IMR-90 (cell line): ENCODE data around the gene PEAK1. TPM values are rescaled to one million over a fixed set of nuclear protein-coding genes. Genes with fewer than 3 reads are reported as not detected.

Source experiments
- ATAC-seq: fragments of 200-7000 bp; cut with Tn5 transposase; 2 replicates; pipeline ENCODE4 v1.9.1; 2020; ENCODE audit warnings: low read depth, mild to moderate bottlenecking, moderate library complexity
- BruUV-seq: library from RNA; stranded (reverse); fragments of 400-500 nt; replicated peaks from 2 replicates; lab custom pipeline; 2021; lab: Mats Ljungman, UMichigan
- CTCF ChIA-PET: fragments of 300-600 bp; formaldehyde crosslinking; extraction: SDS; loops from one replicate; lab custom pipeline; 2021; ENCODE audit warnings: antibody characterized with exemption; lab: Yijun Ruan, JAX
- POLR2A ChIA-PET: fragments of 300-600 bp; sonication (Branson Sonifier 250); formaldehyde crosslinking; loops from one replicate; lab custom pipeline; 2022; ENCODE audit warnings: antibody characterized with exemption; ENCODE audit not compliant: unreplicated experiment; lab: Charles Lee
- DNase-seq: peaks from one replicate; pipeline ENCODE4 v3.0.0; 2013
- H2AFZ ChIP-seq: replicated peaks from 2 replicates; pipeline ENCODE3; 2013; ENCODE audit warnings: low read length, mild to moderate bottlenecking; ENCODE audit not compliant: poor library complexity
- H2AK5ac ChIP-seq: 2 replicates; pipeline ENCODE4 v1.6.1; 2013; ENCODE audit warnings: low read depth, low read length, inconsistent platforms
- H2AK9ac ChIP-seq: replicated peaks from 2 replicates; pipeline ENCODE3; 2013; ENCODE audit warnings: mild to moderate bottlenecking, low read depth, low read length, moderate library complexity; ENCODE audit not compliant: poor library complexity
- H2BK120ac ChIP-seq: 2 replicates; pipeline ENCODE4 v1.6.1; 2013; ENCODE audit warnings: low read depth, low read length, inconsistent platforms
- H2BK15ac ChIP-seq: 3 replicates; pipeline ENCODE4 v1.6.1; 2013; ENCODE audit warnings: low read depth, low read length, inconsistent platforms
- H2BK20ac ChIP-seq: 2 replicates; pipeline ENCODE4 v1.6.1; 2013; ENCODE audit warnings: low read depth, mild to moderate bottlenecking, inconsistent platforms, low read length, moderate library complexity
- H2BK5ac ChIP-seq: 2 replicates; pipeline ENCODE4 v1.6.1; 2013; ENCODE audit warnings: mild to moderate bottlenecking, low read depth, low read length, inconsistent platforms; ENCODE audit not compliant: poor library complexity, severe bottlenecking
- H3K14ac ChIP-seq: replicated peaks from 2 replicates; pipeline ENCODE4 v1.6.1; 2013; ENCODE audit warnings: low read depth, low read length, inconsistent platforms
- H3K18ac ChIP-seq: 2 replicates; pipeline ENCODE4 v1.6.1; 2013; ENCODE audit warnings: low read depth, low read length, control low read depth
- H3K23ac ChIP-seq: 2 replicates; pipeline ENCODE4 v1.6.1; 2013; ENCODE audit warnings: low read depth, low read length, inconsistent platforms
- H3K27ac ChIP-seq: 2 replicates; pipeline ENCODE4 v1.5.1; 2013; ENCODE audit warnings: mild to moderate bottlenecking, control low read depth, low read length; ENCODE audit not compliant: insufficient read depth
- H3K27me3 ChIP-seq: 2 replicates; pipeline ENCODE4 v1.6.1; 2013; ENCODE audit warnings: low read length; ENCODE audit not compliant: control insufficient read depth, insufficient read depth
- H3K36me3 ChIP-seq: 2 replicates; pipeline ENCODE4 v1.6.1; 2013; ENCODE audit warnings: low read length, mixed read lengths; ENCODE audit not compliant: control insufficient read depth, insufficient read depth
- H3K4ac ChIP-seq: 2 replicates; pipeline ENCODE4 v1.6.1; 2013; ENCODE audit warnings: low read depth, low read length, inconsistent platforms
- H3K4me1 ChIP-seq: 2 replicates; pipeline ENCODE4 v1.6.1; 2013; ENCODE audit warnings: low read length, mixed read lengths; ENCODE audit not compliant: control insufficient read depth, insufficient read depth
- H3K4me2 ChIP-seq: 2 replicates; pipeline ENCODE4 v1.6.1; 2013; ENCODE audit warnings: low read depth, mild to moderate bottlenecking, control low read depth, low read length, moderate library complexity
- H3K4me3 ChIP-seq: 2 replicates; pipeline ENCODE4 v1.5.1; 2013; ENCODE audit warnings: low read depth, mild to moderate bottlenecking, control low read depth, low read length, moderate library complexity; ENCODE audit not compliant: insufficient read depth
- H3K56ac ChIP-seq: 2 replicates; pipeline ENCODE4 v1.6.1; 2013; ENCODE audit warnings: low read length, inconsistent platforms; ENCODE audit not compliant: insufficient read depth; ENCODE audit errors: extremely low read depth
- H3K79me1 ChIP-seq, 2 experiments: 2 replicates each; pipeline ENCODE4 v1.6.1; 2013; ENCODE audit warnings: low read length in 2 of 2, inconsistent platforms in 1 of 2, low read depth in 1 of 2
- H3K9ac ChIP-seq: 2 replicates; pipeline ENCODE4 v1.6.1; 2013; ENCODE audit warnings: low read depth, low read length, control low read depth
- H3K9me1 ChIP-seq: 2 replicates; pipeline ENCODE4 v1.6.1; 2013; ENCODE audit warnings: low read length, inconsistent platforms; ENCODE audit not compliant: insufficient read depth
- H3K9me3 ChIP-seq: 2 replicates; pipeline ENCODE4 v1.6.1; 2013; ENCODE audit warnings: low read length; ENCODE audit not compliant: control insufficient read depth, insufficient read depth
- H4K20me1 ChIP-seq: 2 replicates; pipeline ENCODE4 v1.6.1; 2013; ENCODE audit warnings: low read length, inconsistent platforms; ENCODE audit not compliant: insufficient read depth
- H4K5ac ChIP-seq: 2 replicates; pipeline ENCODE4 v1.6.1; 2013; ENCODE audit warnings: mild to moderate bottlenecking, low read depth, low read length, control low read depth
- H4K8ac ChIP-seq, 2 experiments: 2 replicates each; pipeline ENCODE4 v1.6.1; 2013; ENCODE audit warnings: low read depth in 2 of 2, low read length in 2 of 2, control low read depth in 1 of 2, inconsistent platforms in 1 of 2
- H4K91ac ChIP-seq: 2 replicates; pipeline ENCODE4 v1.6.1; 2013; ENCODE audit warnings: low read depth, low read length, inconsistent platforms; ENCODE audit not compliant: insufficient read depth
- CEBPB ChIP-seq: IDR thresholded peaks from 2 replicates; pipeline ENCODE4 v1.6.1; 2012; ENCODE audit warnings: low read depth, low read length, improper control_type of control experiment
- FOS ChIP-seq: fragments of 150-350 bp; IDR thresholded peaks from 2 replicates; pipeline ENCODE4 v1.6.1; 2016; ENCODE audit warnings: low read depth, low read length
- NFE2L2 ChIP-seq: fragments of 150-350 bp; IDR thresholded peaks from 2 replicates; pipeline ENCODE4 v1.6.1; 2016; ENCODE audit warnings: low read depth, mild to moderate bottlenecking, low read length
- WGBS, 2 experiments: methylation state at CpG; one replicate each; pipeline versions ENCODE4 v1.1.5 to v1.1.7; 2013; ENCODE audit warnings: missing lambda C conversion rate in 2 of 2; ENCODE audit not compliant: insufficient read length in 1 of 2; ENCODE audit errors: extremely low coverage in 2 of 2; 5-methylcytosine and 5-hydroxymethylcytosine counted together
- dilution Hi-C: fragments of 300-500 bp; cut with HindIII; formaldehyde crosslinking; loops from one replicate; pipeline ENCODE4 v1.14.3; 2018; ENCODE audit warnings: low sequenced_read_pairs; ENCODE audit not compliant: unreplicated experiment
- in situ Hi-C: fragments of 300-500 bp; cut with MboI; formaldehyde crosslinking; loops from 3 replicates; pipeline ENCODE4 v1.14.3; 2019; ENCODE audit warnings: low sequenced_read_pairs, inconsistent platforms, mixed read lengths
- intact Hi-C: fragments of 100-400 bp; cut with micrococcal nuclease; formaldehyde crosslinking; loops from 2 replicates; pipeline ENCODE4 v1.10.0; 2022
- polyA plus RNA-seq, 3 experiments: library from polyadenylated mRNA; depleted of rRNA; stranded (reverse); fragments of >200 nt; gene quantifications; 2 replicates each; pipeline ENCODE4 v1.2.3, GENCODE V29; 2012; ENCODE audit warnings: low replicate concordance in 1 of 3
- total RNA-seq: library from RNA; depleted of rRNA; stranded (reverse); fragments of >200 nt; gene quantifications from 2 replicates; pipeline ENCODE4 v1.2.3, GENCODE V29; 2012
- TF ChIP-seq, protein P1 (sequence below): fragments of 150-350 bp; IDR thresholded peaks from 2 replicates; pipeline ENCODE4 v1.6.1; 2016; ENCODE audit warnings: low read depth, mild to moderate bottlenecking, low read length, moderate library complexity, borderline replicate concordance

The PEAK1 gene
- total and polyA plus RNA-seq, 2 of the 4 experiments (the other 2 are of a cell fraction), result 21.5 to 43.9 TPM

DNA sequence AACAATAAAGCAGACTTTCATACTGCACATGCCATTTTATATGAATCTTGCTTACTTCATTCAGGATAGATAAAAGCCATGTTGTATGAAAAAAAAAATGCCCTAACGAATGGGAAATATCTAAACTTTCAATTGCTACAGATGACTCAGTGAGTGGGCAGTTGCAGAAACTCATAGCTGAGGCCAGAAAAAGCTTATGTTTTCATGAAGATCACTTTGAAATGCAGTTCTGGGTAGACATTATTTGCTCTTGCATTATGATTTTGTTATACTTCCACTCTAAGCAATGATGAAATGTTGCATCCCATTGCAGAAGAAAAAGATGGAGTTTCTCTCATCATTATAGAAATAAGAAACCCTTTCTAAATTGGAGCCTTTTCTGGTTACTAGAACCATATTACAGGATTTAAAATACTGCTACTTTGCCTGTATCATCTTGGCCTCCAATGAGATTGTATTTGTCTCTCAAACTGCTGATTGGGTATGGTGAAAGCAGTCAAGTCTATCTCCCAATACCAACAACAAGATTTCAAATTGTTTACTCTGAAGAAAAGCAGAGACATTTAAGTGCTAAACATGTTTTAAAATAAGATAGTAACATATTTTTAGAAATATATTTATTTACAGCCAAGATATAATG lies 17.0 kb downstream of the PEAK1 start:
- Histone ChIP-seq H4K8ac (peak overlapping the region in 1 of 2 experiments; percentile 61; a peak in 1 of 4 replicates), H3K18ac (peak overlapping the region; percentile 61; the same call in 1 of the 2 replicates), H3K56ac (peak overlapping the region; percentile 62; the same call in 1 of the 2 replicates), H2BK20ac (no peak overlapping the region), H3K27me3 (no peaks in the 10 kb centered on the region), H3K27ac (peak overlapping the region; percentile 72; the same call in 1 of the 2 replicates), H4K91ac (peak overlapping the region; percentile 79), H3K4ac (peak overlapping the region; percentile 59; the same call in 1 of the 2 replicates), H3K14ac (0 out of 2 replicates have a peak overlapping the region, but pooled peaks have one; percentile 74), H3K9ac (peak overlapping the region; percentile 78; the same call in 1 of the 2 replicates), H3K4me3 (no peak overlapping the region), H2AK9ac (no peak overlapping the region), H2AK5ac (no peak overlapping the region), H2BK5ac (peak overlapping the region; percentile 85), H3K4me2 (peak overlapping the region; percentile 89), H2BK120ac (peak overlapping the region; percentile 68), H3K79me1 (peaks cover 6 to 48% of the 10 kb centered on the region in 2 experiments; a peak in 3 of 4 replicates), H2BK15ac (no peak overlapping the region), H3K23ac (no peak overlapping the region; the same call in 1 of the 2 replicates), H4K5ac (peak overlapping the region; percentile 23; the same call in 1 of the 2 replicates), H3K9me3 (peaks cover 5% of the 10 kb centered on the region; the same call in 1 of the 2 replicates), H3K4me1 (no peaks in the 10 kb centered on the region; the same call in 1 of the 2 replicates), H3K9me1 (peaks cover 3% of the 10 kb centered on the region; the same call in 1 of the 2 replicates), H4K20me1 (peaks cover 52% of the 10 kb centered on the region), H3K36me3 (0 out of 2 replicates have a peak, but pooled peaks cover 2% of the 10 kb centered on the region), H2AFZ (no peak overlapping the region)
- ATAC-seq (peak; percentile 86), DNase-seq (peak; percentile 90)
- ChIA-PET CTCF (no interaction called here), POLR2A (interaction anchor here (0.5 kb wide), 1 partner anchor 20 kb away, joined by 3 read pairs; no protein-coding TSS in a partner anchor)
- intact Hi-C loops, result no loop called here
- WGBS, 2 experiments, result no CpG with 5 or more reads among the region's 1 CpG
- in situ Hi-C loops, result no loop called here
- TF ChIP-seq, protein P1, sequence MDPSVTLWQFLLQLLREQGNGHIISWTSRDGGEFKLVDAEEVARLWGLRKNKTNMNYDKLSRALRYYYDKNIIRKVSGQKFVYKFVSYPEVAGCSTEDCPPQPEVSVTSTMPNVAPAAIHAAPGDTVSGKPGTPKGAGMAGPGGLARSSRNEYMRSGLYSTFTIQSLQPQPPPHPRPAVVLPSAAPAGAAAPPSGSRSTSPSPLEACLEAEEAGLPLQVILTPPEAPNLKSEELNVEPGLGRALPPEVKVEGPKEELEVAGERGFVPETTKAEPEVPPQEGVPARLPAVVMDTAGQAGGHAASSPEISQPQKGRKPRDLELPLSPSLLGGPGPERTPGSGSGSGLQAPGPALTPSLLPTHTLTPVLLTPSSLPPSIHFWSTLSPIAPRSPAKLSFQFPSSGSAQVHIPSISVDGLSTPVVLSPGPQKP, result no peak
- TF ChIP-seq FOS (0 out of 2 replicates have a peak, but pooled peaks have one; percentile 14), CEBPB (peak; percentile 81), NFE2L2 (no peak)
- no TSS peak for BruUV-seq
- dilution Hi-C loops, result no loop called here
